CD14-positive monocyte (primary cell): ENCODE results near the gene SMIM7. TPM values are rescaled to one million over a fixed set of nuclear protein-coding genes. Genes with fewer than 3 reads are reported as not detected.

ENCODE experiments used
- DNase-seq, 3 donors: peaks; one replicate each; pipeline ENCODE4 v3.0.0-alpha.2; 2011 to 2022
- H2AFZ ChIP-seq: 2 replicates; pipeline ENCODE4 v1.6.0; 2012; ENCODE audit warnings: mild to moderate bottlenecking, low read depth, low read length, inconsistent platforms; ENCODE audit not compliant: insufficient read depth, poor library complexity, severe bottlenecking
- H3K27ac ChIP-seq, 2 donors: 1 replicate in 1 of 2; 2 replicates in 1 of 2; pipeline ENCODE4 v1.5.1; 2012 to 2013; ENCODE audit warnings: low read length in 2 of 2, control low read depth in 1 of 2, inconsistent platforms in 1 of 2, low read depth in 1 of 2, mild to moderate bottlenecking in 1 of 2
- H3K27me3 ChIP-seq, 2 donors: one replicate each; pipeline versions ENCODE4 v1.6.0 to v1.6.1; 2011 to 2013; ENCODE audit warnings: low read length in 2 of 2; ENCODE audit not compliant: control insufficient read depth in 2 of 2, insufficient read depth in 2 of 2
- H3K36me3 ChIP-seq, 2 donors: replicated peaks in 1 of 2; 1 replicate in 1 of 2; 2 replicates in 1 of 2; pipeline versions ENCODE4 v1.5.1 to v1.6.1; 2012 to 2013; ENCODE audit warnings: low read length in 2 of 2, control low read depth in 1 of 2, inconsistent platforms in 1 of 2, mild to moderate bottlenecking in 1 of 2; ENCODE audit not compliant: insufficient read depth in 2 of 2, control insufficient read depth in 1 of 2
- H3K4me1 ChIP-seq, 2 donors: 1 replicate in 1 of 2; 2 replicates in 1 of 2; pipeline versions ENCODE4 v1.5.1 to v1.6.1; 2012 to 2013; ENCODE audit warnings: low read length in 2 of 2, control low read depth in 1 of 2, inconsistent platforms in 1 of 2, mild to moderate bottlenecking in 1 of 2, moderate library complexity in 1 of 2; ENCODE audit not compliant: insufficient read depth in 2 of 2, control insufficient read depth in 1 of 2
- H3K4me2 ChIP-seq: replicated peaks from 2 replicates; pipeline ENCODE3; 2012; ENCODE audit warnings: low read length, moderate library complexity, mild to moderate bottlenecking; ENCODE audit not compliant: poor library complexity, severe bottlenecking; ENCODE audit errors: extremely low read depth
- H3K4me3 ChIP-seq, 3 experiments: fragments of 200-600 bp in 1 of 3; sonication (generic) in 1 of 3; replicated peaks in 1 of 3; 1 replicate in 2 of 3; 2 replicates in 1 of 3; pipeline ENCODE4 v1.5.1; 2011 to 2013; ENCODE audit warnings: low read length in 3 of 3, mild to moderate bottlenecking in 3 of 3, control low read depth in 2 of 3, low read depth in 2 of 3, inconsistent platforms in 1 of 3, moderate library complexity in 1 of 3
- H3K79me2 ChIP-seq: 2 replicates; pipeline ENCODE4 v1.6.0; 2012; ENCODE audit warnings: mild to moderate bottlenecking, control low read depth, inconsistent platforms, low read length, moderate library complexity; ENCODE audit not compliant: insufficient read depth
- H3K9ac ChIP-seq: 2 replicates; pipeline ENCODE4 v1.6.0; 2017; ENCODE audit warnings: low read length, mild to moderate bottlenecking; ENCODE audit not compliant: insufficient read depth, poor library complexity, severe bottlenecking
- H3K9me3 ChIP-seq, 2 donors: replicated peaks in 1 of 2; 1 replicate in 1 of 2; 2 replicates in 1 of 2; pipeline versions ENCODE4 v1.5.1 to v1.6.1; 2012 to 2013; ENCODE audit warnings: low read length in 2 of 2, control low read depth in 1 of 2; ENCODE audit not compliant: control insufficient read depth in 1 of 2, insufficient read depth in 1 of 2
- H4K20me1 ChIP-seq: 2 replicates; pipeline ENCODE4 v1.6.0; 2012; ENCODE audit warnings: mild to moderate bottlenecking, low read length, control low read depth, moderate library complexity; ENCODE audit not compliant: insufficient read depth
- H3K27ac Mint-ChIP-seq, 7 donors: one replicate each; pipeline ENCODE4 v1.8.0; 2020; ENCODE audit warnings: mild to moderate bottlenecking in 7 of 7, mixed read lengths in 7 of 7, moderate library complexity in 6 of 7, inconsistent platforms in 2 of 7
- H3K27me3 Mint-ChIP-seq, 3 donors: one replicate each; pipeline ENCODE4 v1.8.0; 2021 to 2022; ENCODE audit warnings: low read depth in 3 of 3, mild to moderate bottlenecking in 3 of 3, mixed read lengths in 3 of 3, moderate library complexity in 3 of 3, inconsistent platforms in 1 of 3
- H3K36me3 Mint-ChIP-seq, 2 donors: one replicate each; pipeline ENCODE4 v1.8.0; 2020; ENCODE audit warnings: mixed read lengths in 2 of 2, inconsistent platforms in 1 of 2, mild to moderate bottlenecking in 1 of 2
- H3K4me1 Mint-ChIP-seq: one replicate; pipeline ENCODE4 v1.8.0; 2020; ENCODE audit warnings: mild to moderate bottlenecking, mixed read lengths
- H3K4me3 Mint-ChIP-seq, 2 donors: one replicate each; pipeline ENCODE4 v1.8.0; 2020; ENCODE audit warnings: mild to moderate bottlenecking in 2 of 2, mixed read lengths in 2 of 2, moderate library complexity in 1 of 2
- H3K9me3 Mint-ChIP-seq, 7 donors: one replicate each; pipeline ENCODE4 v1.8.0; 2020 to 2022; ENCODE audit warnings: mixed read lengths in 7 of 7, mild to moderate bottlenecking in 6 of 7, moderate library complexity in 6 of 7, inconsistent platforms in 2 of 7
- CTCF ChIP-seq: fragments of 200-600 bp; IDR thresholded peaks from one replicate; pipeline ENCODE4 v1.8.0; 2022; ENCODE audit warnings: antibody characterized with exemption, mild to moderate bottlenecking
- WGBS: methylation state at CpG from one replicate; pipeline ENCODE4 v1.1.5; 2013; ENCODE audit warnings: missing lambda C conversion rate; ENCODE audit not compliant: insufficient coverage; 5-methylcytosine and 5-hydroxymethylcytosine counted together
- intact Hi-C, 2 donors: fragments of 100-400 bp; cut with micrococcal nuclease; formaldehyde crosslinking; loops; one replicate each; pipeline versions ENCODE4 v1.15.0 to v1.15.1; 2023
- polyA plus RNA-seq, 3 donors: library from polyadenylated mRNA; depleted of rRNA in 1 of 3; unstranded in 2 of 3; stranded (reverse) in 1 of 3; fragments of 300-500 nt in 2 of 3; fragments of >200 nt in 1 of 3; fragmentation: Illumina TruSeq in 2 of 3; gene quantifications; 1 replicate in 2 of 3; 2 replicates in 1 of 3; pipeline ENCODE4 v1.2.3, GENCODE V29; 2012 to 2021

Gene SMIM7
- polyA plus RNA-seq, 3 donors: 65.5 to 91.7 (median 86.7) TPM

DNA sequence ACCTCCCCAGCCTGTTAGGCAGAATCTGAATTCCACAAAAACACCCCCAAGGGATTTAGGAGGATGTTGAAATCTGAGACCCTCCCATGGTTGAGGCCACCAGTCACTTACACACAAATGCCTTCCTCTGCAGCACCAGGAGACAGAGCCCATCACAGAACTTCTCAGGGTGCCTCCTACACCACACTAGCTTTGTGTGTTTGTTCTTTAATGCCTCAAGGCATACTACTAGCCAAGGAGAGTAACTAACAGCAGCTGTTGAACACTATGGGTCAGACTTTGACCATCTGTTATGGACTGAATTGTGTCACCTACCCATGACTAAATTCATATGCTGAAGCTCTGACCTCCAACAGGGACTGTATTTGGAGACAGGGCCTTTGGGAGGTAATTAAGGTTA is 22.4 kb downstream of the SMIM7 start:
- Mint-ChIP-seq H3K27ac (peak overlapping the region in 2 of 7 donors; percentile 25 to 65), H3K4me1 (no peaks in the 10 kb centered on the region), H3K4me3 (no peak overlapping the region), H3K9me3 (peaks cover 0 to 2% (median 0%) of the 10 kb centered on the region in 7 donors), H3K36me3 (peaks cover 53 to 93% of the 10 kb centered on the region in 2 donors), H3K27me3 (no peaks in the 10 kb centered on the region)
- Histone ChIP-seq H3K9ac (no peak overlapping the region), H2AFZ (no peak overlapping the region), H3K4me3 (no peak overlapping the region), H3K4me1 (no peaks in the 10 kb centered on the region), H3K27me3 (no peaks in the 10 kb centered on the region), H3K27ac (peak overlapping the region in 1 of 2 donors; percentile 11), H3K4me2 (no peak overlapping the region), H4K20me1 (peaks cover 99% of the 10 kb centered on the region), H3K79me2 (peaks cover 94% of the 10 kb centered on the region), H3K9me3 (no peaks in the 10 kb centered on the region), H3K36me3 (peaks cover 80 to 98% of the 10 kb centered on the region in 2 donors)
- TF ChIP-seq CTCF: no peak
- no peak for DNase-seq
- intact Hi-C loops: no loop called here

GRCh38 chr19:16631465-16631864 is 28.5 kb downstream of the SMIM7 start:
- peaks cover 45 to 63% of the 10 kb centered on the region in 2 donors for H3K36me3 ChIP-seq
- no peak overlapping the region for H3K4me3 ChIP-seq
- H3K9ac ChIP-seq: no peak overlapping the region
- no peaks in the 10 kb centered on the region for H3K9me3 Mint-ChIP-seq
- H3K27ac Mint-ChIP-seq: peak overlapping the region in 2 of 7 donors; percentile 18 to 48
- no peak overlapping the region for H3K27ac ChIP-seq
- TF ChIP-seq CTCF: no peak
- no peak for DNase-seq
- H3K4me2 ChIP-seq: no peak overlapping the region
- H3K27me3 Mint-ChIP-seq: peaks cover 0 to 1% (median 0%) of the 10 kb centered on the region in 3 donors
- peaks cover 68% of the 10 kb centered on the region for H4K20me1 ChIP-seq
- no peaks in the 10 kb centered on the region for H3K27me3 ChIP-seq
- peaks cover 57% of the 10 kb centered on the region for H3K79me2 ChIP-seq
- peaks cover 17 to 23% of the 10 kb centered on the region in 2 donors for H3K4me1 ChIP-seq
- peaks cover 29 to 61% of the 10 kb centered on the region in 2 donors for H3K36me3 Mint-ChIP-seq
- intact Hi-C loops: no loop called here
- H3K4me1 Mint-ChIP-seq: peaks cover 16% of the 10 kb centered on the region
- H3K4me3 Mint-ChIP-seq: no peak overlapping the region
- no peak overlapping the region for H2AFZ ChIP-seq
- 97% methylated on average over 5 of the region's 6 CpGs for WGBS
- no peaks in the 10 kb centered on the region for H3K9me3 ChIP-seq
